Muscle of back (tissue), 11 donors: ENCODE data around the gene GPR162. TPM values are rescaled to one million over a fixed set of nuclear protein-coding genes. Genes with fewer than 3 reads are reported as not detected.
"Not testable (repeated sequence)": the region's sequence is repeated elsewhere in the genome, so short reads cannot be mapped to it uniquely, and the experiment has no call there.

ENCODE experiments used
- DNase-seq, 3 donors: peaks; one replicate each; pipeline versions ENCODE4 v3.0.0 to v3.0.0-alpha.2; 2013
- polyA plus RNA-seq, 10 donors: library from polyadenylated mRNA; unstranded; fragments of 120-200 nt; gene quantifications; one replicate each; pipeline ENCODE4 v1.2.1, GENCODE V29; 2013; ENCODE audit not compliant: insufficient read length in 10 of 10

The GPR162 gene
- polyA plus RNA-seq, 10 donors = 15.3 to 27.6 (median 17.9) TPM

GRCh38 chr12:6872073-6873048, 50.7 kb downstream of the GPR162 start:
- DNase-seq = peak; percentile 84 to 94 (median 90)

- peak; percentile 93 to 98 (median 97) for DNase-seq
Measured at GRCh38 chr12:6873094-6874014, 51.7 kb downstream of the GPR162 start, which contains the start of gene SPSB2. TSS of gene SPSB2 (minus strand) at chr12:6873303. CDS start at chr12:6872901, 402 bp downstream.

GRCh38 chr12:6874015-6874368, 52.4 kb downstream of the GPR162 start:
- not testable (repeated sequence) for DNase-seq

Other genes with a start within 250 kb of the GPR162 start
- gene CHD4, start 214.4 kb upstream of the GPR162 start, polyA plus RNA-seq = 100 to 1,000 TPM; 125 to 170 (median 147) TPM
- gene LPAR5, start 185.9 kb upstream of the GPR162 start, polyA plus RNA-seq = 1 to 10 TPM in 9 of 10 donors, under 1 TPM in 1; 0.99 to 2.3 (median 1.5) TPM
- 1 to 10 TPM; 2.1 to 3.8 (median 2.5) TPM for gene ACRBP, start 174.4 kb upstream of the GPR162 start, polyA plus RNA-seq
- 10 to 100 TPM; 43.7 to 54.1 (median 48.9) TPM for gene ING4, start 158.7 kb upstream of the GPR162 start, polyA plus RNA-seq
- gene ZNF384, start 132.4 kb upstream of the GPR162 start, polyA plus RNA-seq = 10 to 100 TPM; 40.6 to 62.3 (median 47.0) TPM
- 1 to 10 TPM; 2.6 to 7.0 (median 4.4) TPM for gene PIANP, start 121.0 kb upstream of the GPR162 start, polyA plus RNA-seq
- 10 to 100 TPM; 55.6 to 66.6 (median 61.9) TPM for gene COPS7A, start 97.8 kb upstream of the GPR162 start, polyA plus RNA-seq
- 100 to 1,000 TPM; 114 to 157 (median 128) TPM for gene MLF2, start 68.7 kb upstream of the GPR162 start, polyA plus RNA-seq
- gene PTMS, start 55.5 kb upstream of the GPR162 start, polyA plus RNA-seq = 100 to 1,000 TPM; 245 to 421 (median 350) TPM
- 1 to 10 TPM in 1 of 10 donors, under 1 TPM in 9; 0.30 to 1.2 (median 0.53) TPM for gene LAG3, start 49.3 kb upstream of the GPR162 start, polyA plus RNA-seq
- gene CD4, start 32.3 kb upstream of the GPR162 start, polyA plus RNA-seq = 10 to 100 TPM in 2 of 10 donors, 1 to 10 TPM in 8; 5.9 to 15.5 (median 7.7) TPM
- gene P3H3, start 6.6 kb downstream of the GPR162 start, polyA plus RNA-seq = 10 to 100 TPM; 32.6 to 62.7 (median 44.1) TPM
- gene GNB3, start 19.1 kb downstream of the GPR162 start, polyA plus RNA-seq = 10 to 100 TPM; 10.3 to 40.0 (median 26.3) TPM
- 10 to 100 TPM; 14.1 to 25.5 (median 19.5) TPM for gene CDCA3, start 29.5 kb downstream of the GPR162 start, polyA plus RNA-seq
- gene USP5, start 30.3 kb downstream of the GPR162 start, polyA plus RNA-seq = 10 to 100 TPM; 46.9 to 67.1 (median 59.3) TPM
- gene TPI1, start 45.7 kb downstream of the GPR162 start, polyA plus RNA-seq = 1,000 to 10,000 TPM in 3 of 10 donors, 100 to 1,000 TPM in 7; 716 to 1,072 (median 910) TPM
- 1 to 10 TPM; 2.5 to 7.0 (median 5.7) TPM for gene SPSB2, start 51.5 kb downstream of the GPR162 start, polyA plus RNA-seq
- 10 to 100 TPM in 6 of 10 donors, 1 to 10 TPM in 4; 8.4 to 11.7 (median 10.2) TPM for gene LRRC23, start 83.0 kb downstream of the GPR162 start, polyA plus RNA-seq
- gene ENO2, start 92.8 kb downstream of the GPR162 start, polyA plus RNA-seq = 10 to 100 TPM in 2 of 10 donors, 1 to 10 TPM in 8; 5.2 to 11.7 (median 8.4) TPM
- 10 to 100 TPM; 58.2 to 79.9 (median 68.1) TPM for gene ATN1, start 106.1 kb downstream of the GPR162 start, polyA plus RNA-seq
- gene RNU7-1, start 122.0 kb downstream of the GPR162 start, polyA plus RNA-seq = not detected
- gene C12orf57, start 122.2 kb downstream of the GPR162 start, polyA plus RNA-seq = 100 to 1,000 TPM; 120 to 180 (median 152) TPM
- 10 to 100 TPM in 1 of 10 donors, 1 to 10 TPM in 9; 4.3 to 10.6 (median 6.6) TPM for gene PTPN6, start 129.5 kb downstream of the GPR162 start, polyA plus RNA-seq
- gene PHB2, start 148.8 kb downstream of the GPR162 start, polyA plus RNA-seq = 100 to 1,000 TPM; 254 to 293 (median 280) TPM
- 10 to 100 TPM; 27.1 to 38.6 (median 29.8) TPM for gene EMG1, start 149.1 kb downstream of the GPR162 start, polyA plus RNA-seq
- gene LPCAT3, start 196.7 kb downstream of the GPR162 start, polyA plus RNA-seq = 10 to 100 TPM; 18.0 to 23.7 (median 20.7) TPM
- 100 to 1,000 TPM in 2 of 10 donors, 10 to 100 TPM in 8; 65.9 to 107 (median 83.6) TPM for gene C1S, start 238.9 kb downstream of the GPR162 start, polyA plus RNA-seq